Ovary (tissue), 3 donors: ENCODE data around the gene GRK4.

Experiments used
- CTCF ChIP-seq, 3 donors: fragments of 450-650 bp in 2 of 3; fragments of 200-600 bp in 1 of 3; IDR thresholded peaks; one replicate each; pipeline versions ENCODE4 v1.5.1 to v1.8.0; 2016 to 2022; ENCODE audit warnings: antibody characterized with exemption in 3 of 3, mild to moderate bottlenecking in 1 of 3
- POLR2A ChIP-seq: fragments of 450-650 bp; IDR thresholded peaks from one replicate; pipeline ENCODE4 v1.6.1; 2017; ENCODE audit warnings: antibody characterized with exemption, mild to moderate bottlenecking, moderate library complexity
- donor health status: DM: no; HTN: no; CAD: no.

- TF ChIP-seq POLR2A (no peak), CTCF (IDR thresholded peaks at IDR 0.05) (no peak)
These were observed 14.1 kb downstream of the GRK4 start for GRCh38 chr4:2977211-2978088.
